Keratinocyte (primary cell): ENCODE data around the gene AMZ1. TPM values are rescaled to one million over a fixed set of nuclear protein-coding genes. Genes with fewer than 3 reads are reported as not detected.
"Not testable (repeated sequence)": the region's sequence is repeated elsewhere in the genome, so short reads cannot be mapped to it uniquely, and the experiment has no call there.

ENCODE experiments used
- DNase-seq: peaks from one replicate; pipeline ENCODE4 v3.0.0-alpha.2; 2011; ENCODE audit warnings: low read depth, missing footprints, low spot score
- FAIRE-seq: peaks from 2 replicates; lab custom pipeline; 2011; peaks lifted over from hg19 to GRCh38; lab: Jason Lieb, UNC
- H2AFZ ChIP-seq: 2 replicates; pipeline ENCODE4 v1.6.0; 2012; ENCODE audit warnings: low read length, control low read depth, inconsistent platforms; ENCODE audit not compliant: control insufficient read depth
- H3K27ac ChIP-seq: 2 replicates; pipeline ENCODE4 v1.5.1; 2011; ENCODE audit warnings: low read length; ENCODE audit not compliant: control insufficient read depth, insufficient read depth
- H3K27me3 ChIP-seq: 3 replicates; pipeline ENCODE4 v1.6.0; 2011; ENCODE audit warnings: low read length; ENCODE audit not compliant: control insufficient read depth, insufficient read depth; ENCODE audit errors: extremely low read depth
- H3K36me3 ChIP-seq, 2 experiments: 2 replicates in 1 of 2; 3 replicates in 1 of 2; pipeline ENCODE4 v1.5.1; 2011; ENCODE audit warnings: low read length in 2 of 2, mild to moderate bottlenecking in 1 of 2; ENCODE audit not compliant: control insufficient read depth in 2 of 2, insufficient read depth in 2 of 2; ENCODE audit errors: extremely low read depth in 1 of 2
- H3K4me1 ChIP-seq: 3 replicates; pipeline ENCODE4 v1.5.1; 2011; ENCODE audit warnings: low read length; ENCODE audit not compliant: control insufficient read depth, insufficient read depth; ENCODE audit errors: extremely low read depth
- H3K4me2 ChIP-seq: 3 replicates; pipeline ENCODE4 v1.6.0; 2011; ENCODE audit warnings: low read depth, low read length; ENCODE audit not compliant: control insufficient read depth, insufficient read depth; ENCODE audit errors: extremely low read depth
- H3K4me3 ChIP-seq, 3 experiments: fragments of 200-600 bp in 1 of 3; sonication (generic) in 1 of 3; 2 replicates in 2 of 3; 3 replicates in 1 of 3; pipeline ENCODE4 v1.5.1; 2011 to 2016; ENCODE audit warnings: low read length in 3 of 3, mild to moderate bottlenecking in 3 of 3, control low read depth in 2 of 3, inconsistent platforms in 1 of 3, low read depth in 1 of 3, mixed read lengths in 1 of 3, mixed run types in 1 of 3, moderate library complexity in 1 of 3; ENCODE audit not compliant: control insufficient read depth in 2 of 3, insufficient read depth in 2 of 3; ENCODE audit errors: extremely low read depth in 1 of 3
- H3K79me2 ChIP-seq: 2 replicates; pipeline ENCODE4 v1.6.0; 2012; ENCODE audit warnings: low read length; ENCODE audit not compliant: control insufficient read depth, insufficient read depth
- H3K9ac ChIP-seq: 3 replicates; pipeline ENCODE4 v1.6.0; 2011; ENCODE audit warnings: low read length; ENCODE audit not compliant: control insufficient read depth, insufficient read depth; ENCODE audit errors: extremely low read depth
- H3K9me1 ChIP-seq: 3 replicates; pipeline ENCODE4 v1.6.0; 2011; ENCODE audit warnings: low read length; ENCODE audit not compliant: control insufficient read depth, insufficient read depth; ENCODE audit errors: extremely low read depth
- H3K9me3 ChIP-seq: 2 replicates; pipeline ENCODE4 v1.5.1; 2012; ENCODE audit warnings: low read depth, low read length; ENCODE audit not compliant: control insufficient read depth
- H4K20me1 ChIP-seq: 3 replicates; pipeline ENCODE4 v1.6.0; 2011; ENCODE audit warnings: low read length; ENCODE audit not compliant: control insufficient read depth, insufficient read depth; ENCODE audit errors: extremely low read depth
- CTCF ChIP-seq, 3 experiments: IDR thresholded peaks in 1 of 3; conservative IDR thresholded peaks in 1 of 3; optimal IDR thresholded peaks in 1 of 3; 2 replicates in 2 of 3; 3 replicates in 1 of 3; pipeline versions ENCODE3 to v1.5.1; 2011; ENCODE audit warnings: low read length in 3 of 3, mild to moderate bottlenecking in 3 of 3, moderate library complexity in 2 of 3, control low read depth in 1 of 3, inconsistent platforms in 1 of 3; ENCODE audit not compliant: insufficient read depth in 2 of 3; ENCODE audit errors: extremely low read depth in 1 of 3
- EZH2 ChIP-seq: IDR thresholded peaks from one replicate; pipeline ENCODE4 v1.6.1; 2012; ENCODE audit warnings: inconsistent platforms, mild to moderate bottlenecking, low read length, moderate library complexity
- dilution Hi-C: fragments of 300-500 bp; cut with MboI; formaldehyde crosslinking; loops from one replicate; pipeline ENCODE4 v1.7.0; 2020; ENCODE audit warnings: low sequenced_read_pairs; ENCODE audit not compliant: extremely low pct_ligation_motif_present
- polyA plus RNA-seq, 5 experiments: library from polyadenylated mRNA; depleted of rRNA in 3 of 5; stranded (reverse) in 3 of 5; stranded (forward) in 1 of 5; unstranded in 1 of 5; fragments of >200 nt; gene quantifications; 1 replicate in 1 of 5; 2 replicates in 3 of 5; 3 replicates in 1 of 5; pipeline versions ENCODE4 v1.2.1 to v1.2.3, GENCODE V29; 2011 to 2012; ENCODE audit warnings: missing spikeins in 2 of 5, low read depth in 1 of 5, low replicate concordance in 1 of 5

AMZ1 gene
- polyA plus RNA-seq, 1 donor (not counting 4 experiments of a cell fraction or from before 2014, with no cell fraction given): 0.04 TPM

DNA sequence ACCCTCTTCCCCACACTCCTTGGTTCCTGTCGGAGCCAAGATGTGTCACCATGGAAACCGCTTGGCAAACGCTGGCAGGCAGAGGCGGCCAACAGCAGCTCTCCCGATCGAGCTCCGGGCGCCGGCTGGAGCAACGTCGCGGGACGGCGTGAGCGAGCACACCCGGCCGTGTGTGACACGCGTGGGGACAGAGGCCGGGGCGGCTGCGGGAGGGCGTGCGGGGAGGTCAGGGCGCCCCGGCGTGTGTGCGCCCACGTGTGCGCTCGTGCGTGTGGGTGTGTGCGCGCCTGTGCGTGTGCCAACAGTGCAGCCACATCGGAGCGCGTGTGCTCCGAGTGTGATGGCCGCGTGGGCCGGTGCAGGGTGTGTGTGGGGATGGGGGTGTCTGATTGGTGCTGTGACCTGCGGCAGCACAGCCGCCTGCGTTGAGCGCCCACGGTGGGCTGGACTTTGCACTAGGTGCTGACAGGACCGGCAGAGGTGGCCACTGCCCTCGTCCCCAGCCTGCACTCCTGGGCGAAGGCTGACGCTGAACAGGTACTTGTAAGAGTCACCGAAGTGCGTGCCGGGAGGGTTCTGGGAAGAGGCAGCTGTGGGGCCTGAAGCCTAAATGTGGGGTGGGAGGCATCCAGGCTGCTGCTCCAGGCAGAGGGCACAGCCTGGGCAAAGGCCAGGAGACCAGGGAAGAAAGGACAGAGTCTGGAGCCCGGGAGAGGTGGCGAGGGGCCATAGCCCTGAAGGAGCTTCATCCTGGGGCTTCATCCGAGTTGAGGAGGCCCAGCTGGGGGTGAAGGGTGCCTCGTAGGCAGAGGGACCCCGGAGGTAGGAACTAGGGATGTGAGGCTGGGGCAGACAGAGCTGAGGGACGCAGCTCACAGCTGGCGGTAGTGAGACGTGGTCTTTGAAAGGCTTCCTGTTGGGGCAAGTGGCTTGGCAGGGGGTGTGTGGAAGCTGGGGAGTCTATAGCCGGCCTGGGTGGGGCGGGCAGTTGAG, 8.6 kb upstream of the AMZ1 start:
- not testable (repeated sequence) for H3K4me3 ChIP-seq, FAIRE-seq

DNA sequence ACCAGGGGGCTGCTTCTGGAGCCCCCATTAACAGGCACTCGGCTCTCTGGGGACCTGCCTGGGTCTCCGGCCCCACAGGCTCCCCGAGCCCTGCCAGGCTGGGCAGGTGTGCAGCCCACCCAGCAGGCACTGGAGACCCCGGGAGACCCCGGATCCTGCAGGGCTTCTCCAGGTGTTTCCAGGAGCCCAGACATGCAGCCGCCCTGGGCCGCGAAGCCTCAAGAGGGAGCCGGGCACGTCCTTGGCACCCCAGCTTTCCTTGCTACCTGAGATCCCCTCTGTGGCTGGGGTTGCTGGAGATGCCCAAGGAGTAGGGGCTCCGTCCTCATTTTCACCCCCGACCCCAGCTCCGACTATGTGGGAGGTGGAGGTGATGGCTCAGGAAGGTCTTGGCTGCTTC, 7.7 kb upstream of the AMZ1 start:
- no peak overlapping the region for H2AFZ ChIP-seq
- TF ChIP-seq CTCF (optimal IDR thresholded peaks at IDR 0.05 in 1 of 3, IDR thresholded peaks at IDR 0.05 in 1 of 3, conservative IDR thresholded peaks at IDR 0.05 in 1 of 3; ENCODE audit: extremely low read depth in 1 of 3, insufficient read depth in 2 of 3, low read length in 3 of 3) (no peak), EZH2 (no peak)
- no peak overlapping the region for H3K4me2 ChIP-seq
- H3K9me3 ChIP-seq: no peaks in the 10 kb centered on the region
- no peaks in the 10 kb centered on the region for H3K79me2 ChIP-seq
- no peak overlapping the region for H3K4me3 ChIP-seq
- peaks cover 2% of the 10 kb centered on the region for H4K20me1 ChIP-seq
- dilution Hi-C loops: no loop called here
- DNase-seq (no peak), FAIRE-seq (no peak)
- H3K4me1 ChIP-seq: no peaks in the 10 kb centered on the region
- no peak overlapping the region for H3K27ac ChIP-seq
- no peaks in the 10 kb centered on the region for H3K36me3 ChIP-seq
- H3K9me1 ChIP-seq: no peaks in the 10 kb centered on the region
- H3K27me3 ChIP-seq: peaks cover 20% of the 10 kb centered on the region
- H3K9ac ChIP-seq: no peak overlapping the region

More for the DNA sequence above, 8.6 kb upstream of the AMZ1 start:
- DNase-seq, dilution Hi-C loops, H3K79me2 ChIP-seq, H3K9ac ChIP-seq, H2AFZ ChIP-seq, H3K9me1 ChIP-seq, H4K20me1 ChIP-seq, H3K4me2 ChIP-seq, H3K36me3 ChIP-seq, H3K9me3 ChIP-seq, H3K4me1 ChIP-seq, H3K27ac ChIP-seq: not testable (repeated sequence)
- peaks cover 20% of the 10 kb centered on the region for H3K27me3 ChIP-seq
- peak; percentile 40 for TF ChIP-seq EZH2
